Omental fat pad (tissue), 4 donors: ENCODE data around the gene GNAT2. TPM values are rescaled to one million over a fixed set of nuclear protein-coding genes. Genes with fewer than 3 reads are reported as not detected.

Source experiments
- ATAC-seq: fragments of 150-250 bp; one replicate; pipeline ENCODE4 v1.9.1; 2016; ENCODE audit warnings: mild to moderate bottlenecking, moderate library complexity; ENCODE audit not compliant: low FRiP score
- DNase-seq: peaks from one replicate; pipeline ENCODE4 v3.0.0-alpha.2; 2019; ENCODE audit warnings: low spot score
- CTCF ChIP-seq, 3 donors: fragments of 450-650 bp; IDR thresholded peaks; one replicate each; pipeline ENCODE4 v1.5.1; 2016 to 2017; ENCODE audit warnings: antibody characterized with exemption in 3 of 3, mild to moderate bottlenecking in 3 of 3, moderate library complexity in 2 of 3
- total RNA-seq, 4 donors: library from RNA; depleted of rRNA; stranded (reverse); fragments of >200 nt; gene quantifications; one replicate each; pipeline ENCODE4 v1.1.0, GENCODE V29; 2016

The GNAT2 gene
- total RNA-seq, 4 donors from 2014 or later, result not detected

- no peak for DNase-seq
- no peak for ATAC-seq
- no peak for TF ChIP-seq CTCF (IDR thresholded peaks at IDR 0.05)
Measured at GRCh38 chr1:109641861-109642260, 22.4 kb upstream of the GNAT2 start.

GRCh38 chr1:109641078-109641740, 21.8 kb upstream of the GNAT2 start:
- no peak for ATAC-seq
- no peak for TF ChIP-seq CTCF (IDR thresholded peaks at IDR 0.05)
- no peak for DNase-seq

GRCh38 chr1:109640285-109640865, 21.0 kb upstream of the GNAT2 start:
- peak; percentile 100 for DNase-seq
- ATAC-seq, result peak; percentile 41
- TF ChIP-seq CTCF (IDR thresholded peaks at IDR 0.05), result peak in 2 of 3 donors; percentile 58 to 70

- TF ChIP-seq CTCF (IDR thresholded peaks at IDR 0.05), result no peak
- ATAC-seq (no peak), DNase-seq (no peak)
Measured at GRCh38 chr1:109639841-109640184, 20.4 kb upstream of the GNAT2 start.

GRCh38 chr1:109639063-109639840, 19.8 kb upstream of the GNAT2 start:
- ATAC-seq (no peak), DNase-seq (no peak)
- TF ChIP-seq CTCF (IDR thresholded peaks at IDR 0.05), result no peak

- no peak for DNase-seq
- no peak for ATAC-seq
- TF ChIP-seq CTCF (IDR thresholded peaks at IDR 0.05), result no peak
Measured at GRCh38 chr1:109637446-109637845, 18.0 kb upstream of the GNAT2 start.
